ENCODE results near the gene SOCS1. TPM values are rescaled to one million over a fixed set of nuclear protein-coding genes. Genes with fewer than 3 reads are reported as not detected.

SOCS1 gene
- total RNA-seq, 4 donors from 2014 or later: 5.3 to 16.3 (median 11.1) TPM

- TF ChIP-seq, protein P1, sequence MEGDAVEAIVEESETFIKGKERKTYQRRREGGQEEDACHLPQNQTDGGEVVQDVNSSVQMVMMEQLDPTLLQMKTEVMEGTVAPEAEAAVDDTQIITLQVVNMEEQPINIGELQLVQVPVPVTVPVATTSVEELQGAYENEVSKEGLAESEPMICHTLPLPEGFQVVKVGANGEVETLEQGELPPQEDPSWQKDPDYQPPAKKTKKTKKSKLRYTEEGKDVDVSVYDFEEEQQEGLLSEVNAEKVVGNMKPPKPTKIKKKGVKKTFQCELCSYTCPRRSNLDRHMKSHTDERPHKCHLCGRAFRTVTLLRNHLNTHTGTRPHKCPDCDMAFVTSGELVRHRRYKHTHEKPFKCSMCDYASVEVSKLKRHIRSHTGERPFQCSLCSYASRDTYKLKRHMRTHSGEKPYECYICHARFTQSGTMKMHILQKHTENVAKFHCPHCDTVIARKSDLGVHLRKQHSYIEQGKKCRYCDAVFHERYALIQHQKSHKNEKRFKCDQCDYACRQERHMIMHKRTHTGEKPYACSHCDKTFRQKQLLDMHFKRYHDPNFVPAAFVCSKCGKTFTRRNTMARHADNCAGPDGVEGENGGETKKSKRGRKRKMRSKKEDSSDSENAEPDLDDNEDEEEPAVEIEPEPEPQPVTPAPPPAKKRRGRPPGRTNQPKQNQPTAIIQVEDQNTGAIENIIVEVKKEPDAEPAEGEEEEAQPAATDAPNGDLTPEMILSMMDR (IDR thresholded peaks at IDR 0.05; ENCODE audit: low read depth): no peak
Measured at GRCh38 chr16:11211061-11211976, 44.7 kb downstream of the SOCS1 start.

GRCh38 chr16:11210260-11210659 lies 45.7 kb downstream of the SOCS1 start:
- TF ChIP-seq, protein P1 (IDR thresholded peaks at IDR 0.05; ENCODE audit: low read depth): no peak

- TF ChIP-seq, protein P1 (IDR thresholded peaks at IDR 0.05; ENCODE audit: low read depth): no peak
Measured at GRCh38 chr16:11208916-11209665, 46.9 kb downstream of the SOCS1 start.

DNA sequence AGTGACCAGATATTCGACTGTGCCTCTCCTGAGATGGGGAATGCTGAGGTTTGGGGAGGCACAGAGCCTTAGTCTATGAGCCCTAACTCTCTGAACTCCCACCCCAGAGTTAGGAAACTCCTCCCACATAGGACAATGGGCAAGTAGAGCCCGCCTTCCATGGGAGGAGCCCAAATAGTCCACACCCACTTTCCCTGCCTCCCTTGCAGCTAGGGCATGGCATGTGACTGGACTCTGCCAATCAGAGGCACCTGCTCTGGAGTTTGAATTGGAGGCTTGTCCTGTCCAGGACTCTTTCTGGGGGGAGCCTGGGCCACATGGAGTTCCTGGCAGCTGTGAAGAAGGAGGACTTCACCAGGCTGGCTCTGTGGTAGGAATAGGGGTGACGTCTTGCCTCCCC lies 48.4 kb downstream of the SOCS1 start:
- TF ChIP-seq, protein P1 (IDR thresholded peaks at IDR 0.05; ENCODE audit: low read depth): no peak

DNA sequence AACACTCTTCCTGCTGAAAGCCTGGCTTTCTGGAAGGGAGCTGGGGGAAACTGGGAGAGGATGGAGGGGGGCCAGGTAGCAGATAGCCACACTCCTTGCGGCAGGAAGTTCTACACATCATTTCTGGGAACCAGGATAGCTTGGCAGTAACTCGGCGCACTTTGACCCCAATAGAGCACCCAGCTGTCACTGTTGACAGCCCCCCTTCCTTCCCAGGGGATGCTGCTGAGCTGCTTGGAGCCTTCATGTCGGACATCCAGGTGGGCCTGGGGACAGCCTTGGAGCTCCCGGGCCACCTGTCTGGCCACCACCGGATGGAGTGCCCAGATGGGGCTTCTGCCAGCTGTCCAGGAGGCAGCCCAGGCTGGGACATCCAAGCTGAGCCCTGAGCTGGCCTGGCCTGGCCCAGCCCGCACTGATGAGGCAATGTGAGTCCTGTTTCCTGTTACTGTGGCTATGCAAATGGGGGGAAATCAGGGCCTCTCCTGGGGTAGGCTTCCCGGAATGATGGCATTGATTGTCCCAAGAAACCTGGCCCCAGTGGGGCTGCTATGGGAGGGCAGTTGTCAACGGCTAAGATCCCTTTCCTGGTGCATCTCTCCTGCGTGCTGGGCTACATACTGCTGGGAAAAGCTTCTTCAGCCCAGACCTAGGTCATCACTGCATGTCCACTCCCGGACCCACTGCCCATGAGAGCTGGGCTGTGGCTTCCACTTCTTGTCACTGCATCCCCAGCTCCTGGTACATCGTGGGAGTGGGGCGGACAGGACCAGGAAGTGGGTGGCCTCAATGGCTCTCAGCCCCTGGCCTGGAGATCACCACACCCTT lies 50.0 kb downstream of the SOCS1 start:
- TF ChIP-seq, protein P1 (IDR thresholded peaks at IDR 0.05; ENCODE audit: low read depth): no peak

GRCh38 chr16:11205065-11205699 lies 50.8 kb downstream of the SOCS1 start:
- TF ChIP-seq, protein P1 (IDR thresholded peaks at IDR 0.05; ENCODE audit: low read depth): no peak

Data from subcutaneous adipose tissue (tissue), 4 donors.